Measurements from ENCODE around the gene RNF169. TPM values are rescaled to one million over a fixed set of nuclear protein-coding genes. Genes with fewer than 3 reads are reported as not detected.
"Not testable (repeated sequence)": the region's sequence is repeated elsewhere in the genome, so short reads cannot be mapped to it uniquely, and the experiment has no call there.

RNF169 gene
- total and polyA plus RNA-seq, 2 of the 13 experiments (the other 11 are each of a cell fraction or from before 2014, with no cell fraction given), result 5.3 to 14.2 TPM

GRCh38 chr11:74824285-74824982, 75.8 kb downstream of the RNF169 start:
- Histone ChIP-seq H3K9ac (ENCODE audit: insufficient read depth, low read depth, low read length) (no peak overlapping the region), H3K4me3 (replicated peaks in 1 of 3; ENCODE audit: insufficient read depth in 1 of 3, low read depth in 2 of 3, low read length in 3 of 3) (no peak overlapping the region), H3K36me3 (replicated peaks in 1 of 2; ENCODE audit: control insufficient read depth in 1 of 2, insufficient read depth in 2 of 2, low read length in 2 of 2) (peaks cover 17 to 63% of the 10 kb centered on the region in 2 experiments), H3K27me3 (ENCODE audit: control insufficient read depth in 1 of 2, insufficient read depth in 2 of 2, low read length in 2 of 2) (no peaks in the 10 kb centered on the region), H3K4me1 (ENCODE audit: insufficient read depth, low read length) (peaks cover 7% of the 10 kb centered on the region), H2AFZ (ENCODE audit: low read length) (no peak overlapping the region), H3K27ac (ENCODE audit: extremely low read length, insufficient read depth, low read length) (no peak overlapping the region), H4K20me1 (ENCODE audit: insufficient read depth, low read length) (no peaks in the 10 kb centered on the region), H3K4me2 (ENCODE audit: low read depth, low read length) (no peak overlapping the region), H3K9me3 (ENCODE audit: low read length) (peaks cover 28% of the 10 kb centered on the region), H3K79me2 (ENCODE audit: insufficient read depth, low read length) (no peaks in the 10 kb centered on the region)
- intact Hi-C loops (cut with micrococcal nuclease; ENCODE audit: unreplicated experiment) (no loop called here), in situ Hi-C loops (cut with HindIII; ENCODE audit: extremely low pct_ligation_motif_present, low pct_unique_long_range_greater_than_20kb) (no loop called here)
- no peak for DNase-seq (ENCODE audit: low spot score)
- 97% methylated on average over 1 of the region's 1 CpG for WGBS (ENCODE audit: low lambda C conversion rate)
- TF ChIP-seq MAFF (IDR thresholded peaks at IDR 0.05; ENCODE audit: low read depth, low read length) (peak; percentile 83), EP300 (IDR thresholded peaks at IDR 0.05; ENCODE audit: low read depth in 2 of 2, low read length in 2 of 2) (no peak), EP300 (CRISPR knock-in tag; IDR thresholded peaks at IDR 0.05; ENCODE audit: borderline replicate concordance) (no peak), MAFK (conservative IDR thresholded peaks at IDR 0.05 in 1 of 2, IDR thresholded peaks at IDR 0.05 in 1 of 2; ENCODE audit: low read length in 2 of 2) (peak; percentile 82 to 83)
- BruUV-seq (replicated peaks), result no TSS peak
- ATAC-seq, result no peak
- ChIA-PET CTCF (ENCODE audit: low intra/inter-chr PET ratio, low total read pairs) (no interaction called here), POLR2A (no interaction called here)
- no peak for FAIRE-seq

GRCh38 chr11:74825596-74825995, 76.9 kb downstream of the RNF169 start:
- H2AFZ ChIP-seq (ENCODE audit: low read length); BruUV-seq (replicated peaks); H3K4me2 ChIP-seq (ENCODE audit: low read depth, low read length); ATAC-seq; intact Hi-C loops (cut with micrococcal nuclease; ENCODE audit: unreplicated experiment); H3K4me1 ChIP-seq (ENCODE audit: insufficient read depth, low read length); POLR2A ChIA-PET; H3K27me3 ChIP-seq (ENCODE audit: control insufficient read depth in 1 of 2, insufficient read depth in 2 of 2, low read length in 2 of 2); in situ Hi-C loops (cut with HindIII; ENCODE audit: extremely low pct_ligation_motif_present, low pct_unique_long_range_greater_than_20kb); H3K27ac ChIP-seq (ENCODE audit: extremely low read length, insufficient read depth, low read length); H3K9ac ChIP-seq (ENCODE audit: insufficient read depth, low read depth, low read length); H3K79me2 ChIP-seq (ENCODE audit: insufficient read depth, low read length); H4K20me1 ChIP-seq (ENCODE audit: insufficient read depth, low read length); DNase-seq (ENCODE audit: low spot score); CTCF ChIA-PET (ENCODE audit: low intra/inter-chr PET ratio, low total read pairs); H3K4me3 ChIP-seq (replicated peaks in 1 of 3; ENCODE audit: insufficient read depth in 1 of 3, low read depth in 2 of 3, low read length in 3 of 3); FAIRE-seq: not testable (repeated sequence)
- Histone ChIP-seq H3K36me3 (replicated peaks in 1 of 2; ENCODE audit: control insufficient read depth in 1 of 2, insufficient read depth in 2 of 2, low read length in 2 of 2) (peaks cover 14 to 60% of the 10 kb centered on the region in 2 experiments), H3K9me3 (ENCODE audit: low read length) (peaks cover 28% of the 10 kb centered on the region)
- 98% methylated on average over 2 of the region's 2 CpGs for WGBS (ENCODE audit: low lambda C conversion rate)

Data from HepG2 (cell line).